ENCODE results near the gene UCKL1.
"Not testable (repeated sequence)": the region's sequence is repeated elsewhere in the genome, so short reads cannot be mapped to it uniquely, and the experiment has no call there.

UCKL1 gene

DNA sequence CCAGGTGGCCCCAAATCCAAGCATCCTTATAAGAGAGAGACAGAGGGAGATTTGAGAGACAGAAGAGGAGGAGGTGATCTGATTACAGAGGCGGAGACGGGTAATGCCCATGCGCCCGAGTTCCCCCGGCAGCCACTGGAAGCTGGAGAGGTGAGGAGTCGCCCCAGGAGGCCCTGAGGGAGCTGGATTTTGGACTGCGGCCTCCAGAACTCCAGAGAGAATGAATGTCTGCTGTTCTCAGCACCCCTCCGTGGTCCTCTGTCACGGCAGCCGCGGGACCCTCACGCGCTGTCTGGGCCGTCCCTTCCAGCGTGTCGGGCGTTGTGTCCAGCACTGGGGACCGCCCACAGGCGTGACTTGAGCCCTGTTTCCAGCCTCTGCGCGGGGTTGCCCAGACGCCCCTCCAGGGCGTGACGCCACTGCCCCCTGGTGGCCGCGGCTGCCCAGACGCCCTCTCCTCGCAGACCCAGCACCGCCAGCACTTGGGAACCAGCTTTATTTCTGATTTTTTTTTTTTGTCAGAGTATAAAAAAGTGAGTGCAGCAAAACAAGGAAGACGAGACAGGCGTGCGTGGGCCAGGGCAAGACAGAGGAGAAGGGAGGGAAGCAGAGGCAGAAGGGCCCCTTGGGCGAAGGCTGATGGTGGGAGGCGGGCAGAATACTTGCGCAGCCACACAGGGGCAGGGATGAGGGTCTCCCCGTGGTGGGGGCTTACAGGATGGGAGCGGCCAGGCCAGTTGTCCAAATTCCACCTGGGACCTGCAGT, 17.6 kb upstream of the UCKL1 start:
- no peak overlapping the region for H3K4me2 ChIP-seq (ENCODE audit: low read depth, low read length, poor library complexity, severe bottlenecking)
- H2AFZ ChIP-seq (ENCODE audit: low read depth, low read length, severe bottlenecking) = no peak overlapping the region
- H3K4me3 ChIP-seq (ENCODE audit: insufficient read depth, low read length, poor library complexity, severe bottlenecking) = no peak overlapping the region
- H3K27me3 ChIP-seq (ENCODE audit: low read length) = no peaks in the 10 kb centered on the region
- TF ChIP-seq, protein P1, sequence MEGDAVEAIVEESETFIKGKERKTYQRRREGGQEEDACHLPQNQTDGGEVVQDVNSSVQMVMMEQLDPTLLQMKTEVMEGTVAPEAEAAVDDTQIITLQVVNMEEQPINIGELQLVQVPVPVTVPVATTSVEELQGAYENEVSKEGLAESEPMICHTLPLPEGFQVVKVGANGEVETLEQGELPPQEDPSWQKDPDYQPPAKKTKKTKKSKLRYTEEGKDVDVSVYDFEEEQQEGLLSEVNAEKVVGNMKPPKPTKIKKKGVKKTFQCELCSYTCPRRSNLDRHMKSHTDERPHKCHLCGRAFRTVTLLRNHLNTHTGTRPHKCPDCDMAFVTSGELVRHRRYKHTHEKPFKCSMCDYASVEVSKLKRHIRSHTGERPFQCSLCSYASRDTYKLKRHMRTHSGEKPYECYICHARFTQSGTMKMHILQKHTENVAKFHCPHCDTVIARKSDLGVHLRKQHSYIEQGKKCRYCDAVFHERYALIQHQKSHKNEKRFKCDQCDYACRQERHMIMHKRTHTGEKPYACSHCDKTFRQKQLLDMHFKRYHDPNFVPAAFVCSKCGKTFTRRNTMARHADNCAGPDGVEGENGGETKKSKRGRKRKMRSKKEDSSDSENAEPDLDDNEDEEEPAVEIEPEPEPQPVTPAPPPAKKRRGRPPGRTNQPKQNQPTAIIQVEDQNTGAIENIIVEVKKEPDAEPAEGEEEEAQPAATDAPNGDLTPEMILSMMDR (IDR thresholded peaks at IDR 0.05; ENCODE audit: insufficient read depth, low read length, poor library complexity, severe bottlenecking) = peak; percentile 94
- TF ChIP-seq EZH2phosphoT487 (conservative IDR thresholded peaks at IDR 0.05; ENCODE audit: low read length) = no peak
- H3F3A ChIP-seq (ENCODE audit: insufficient read depth) = peaks cover 7% of the 10 kb centered on the region; the same call in 1 of the 2 replicates
- no peak overlapping the region for H3K9ac ChIP-seq (ENCODE audit: low read length)
- no peaks in the 10 kb centered on the region for H3K9me2 ChIP-seq (replicated peaks; ENCODE audit: insufficient read depth, low read length)
- H3K79me2 ChIP-seq (ENCODE audit: insufficient read depth, low read length) = no peaks in the 10 kb centered on the region
- no peaks in the 10 kb centered on the region for H4K20me1 ChIP-seq (ENCODE audit: low read depth, low read length)
- no peaks in the 10 kb centered on the region for H3K9me3 ChIP-seq (ENCODE audit: insufficient read depth, low read length)
- no peaks in the 10 kb centered on the region for H3K36me3 ChIP-seq (ENCODE audit: low read length)
- no peak overlapping the region for H3K27ac ChIP-seq (ENCODE audit: low read depth, low read length)

DNA sequence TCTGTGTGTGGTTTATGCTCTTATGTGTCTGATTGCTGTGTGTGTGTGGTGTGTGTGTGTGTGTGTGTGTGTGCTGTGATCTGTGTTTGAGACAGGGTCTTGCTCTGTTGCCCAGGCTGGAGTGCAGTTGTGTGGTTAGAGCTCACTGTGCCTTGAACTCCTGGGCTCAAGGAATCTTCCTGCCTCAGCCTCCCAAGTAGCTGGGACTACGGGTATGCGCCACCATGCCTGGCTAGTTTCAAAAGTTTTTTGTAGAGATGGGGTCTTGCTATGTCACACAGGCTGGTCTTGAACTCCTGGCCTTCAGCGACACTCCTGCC, 16.9 kb upstream of the UCKL1 start:
- Histone ChIP-seq H3K9ac (ENCODE audit: low read length) (no peak overlapping the region), H3K36me3 (ENCODE audit: low read length) (no peaks in the 10 kb centered on the region)

DNA sequence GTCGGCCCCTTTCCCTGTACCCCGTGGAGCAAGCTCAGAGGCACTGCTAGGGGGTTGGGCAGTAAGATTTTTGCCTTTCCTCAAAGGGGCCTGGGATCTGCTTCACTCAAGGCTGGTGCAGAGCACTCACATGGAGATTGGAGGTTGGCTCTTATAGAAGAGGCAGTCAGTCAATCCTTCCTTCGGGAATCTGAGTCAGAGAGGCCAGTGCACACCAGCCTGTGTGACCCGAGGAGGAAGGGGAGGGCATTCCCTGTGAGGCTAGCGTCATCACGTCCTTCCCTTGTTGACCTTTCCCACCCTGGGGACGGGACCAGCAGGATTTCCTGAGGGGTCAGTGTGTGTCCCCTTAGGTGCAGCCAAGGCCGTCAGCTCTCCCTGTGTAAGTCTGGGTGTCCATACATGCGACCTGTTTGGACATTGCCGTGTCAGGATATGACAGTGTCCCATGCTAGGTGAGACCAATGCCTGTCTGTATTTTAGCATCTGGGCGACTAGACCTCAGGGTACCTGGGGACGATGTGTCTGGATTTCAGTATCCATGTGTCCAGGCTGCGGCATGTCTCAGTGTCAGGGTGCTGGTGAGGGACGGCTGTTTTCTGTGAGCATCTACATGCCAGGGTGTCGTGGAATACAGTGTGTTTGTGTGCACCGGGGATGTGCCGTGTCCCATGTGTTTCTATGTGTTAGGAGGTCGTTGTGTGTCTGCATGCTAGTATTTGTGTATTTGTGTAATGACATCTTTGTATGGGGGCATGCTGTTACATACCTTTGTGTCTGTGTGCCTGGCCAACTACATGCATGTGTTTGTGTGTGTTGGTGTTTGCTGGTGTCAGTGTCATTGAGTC, 16.3 kb upstream of the UCKL1 start:
- Histone ChIP-seq H2AFZ (ENCODE audit: low read depth, low read length, severe bottlenecking) (no peak overlapping the region), H3K79me2 (ENCODE audit: insufficient read depth, low read length) (no peaks in the 10 kb centered on the region), H3K4me3 (ENCODE audit: insufficient read depth, low read length, poor library complexity, severe bottlenecking) (no peak overlapping the region), H3K9me3 (ENCODE audit: insufficient read depth, low read length) (no peaks in the 10 kb centered on the region), H3K9me2 (replicated peaks; ENCODE audit: insufficient read depth, low read length) (no peaks in the 10 kb centered on the region), H4K20me1 (ENCODE audit: low read depth, low read length) (no peaks in the 10 kb centered on the region), H3K4me2 (ENCODE audit: low read depth, low read length, poor library complexity, severe bottlenecking) (no peak overlapping the region), H3K27ac (ENCODE audit: low read depth, low read length) (no peak overlapping the region), H3K36me3 (ENCODE audit: low read length) (no peaks in the 10 kb centered on the region), H3F3A (ENCODE audit: insufficient read depth) (no peaks in the 10 kb centered on the region), H3K27me3 (ENCODE audit: low read length) (no peaks in the 10 kb centered on the region), H3K9ac (ENCODE audit: low read length) (no peak overlapping the region)
- no peak for TF ChIP-seq EZH2phosphoT487 (conservative IDR thresholded peaks at IDR 0.05; ENCODE audit: low read length)
- TF ChIP-seq, protein P1 (IDR thresholded peaks at IDR 0.05; ENCODE audit: insufficient read depth, low read length, poor library complexity, severe bottlenecking) = no peak

More for the DNA sequence above, 16.9 kb upstream of the UCKL1 start:
- TF ChIP-seq, protein P1 (IDR thresholded peaks at IDR 0.05; ENCODE audit: insufficient read depth, low read length, poor library complexity, severe bottlenecking) = no peak
- no peak for TF ChIP-seq EZH2phosphoT487 (conservative IDR thresholded peaks at IDR 0.05; ENCODE audit: low read length)
- no peaks in the 10 kb centered on the region for H4K20me1 ChIP-seq (ENCODE audit: low read depth, low read length)
- no peak overlapping the region for H3K4me3 ChIP-seq (ENCODE audit: insufficient read depth, low read length, poor library complexity, severe bottlenecking)
- no peaks in the 10 kb centered on the region for H3K27me3 ChIP-seq (ENCODE audit: low read length)
- H3K9me2 ChIP-seq (replicated peaks; ENCODE audit: insufficient read depth, low read length) = no peaks in the 10 kb centered on the region
- no peak overlapping the region for H3K4me2 ChIP-seq (ENCODE audit: low read depth, low read length, poor library complexity, severe bottlenecking)
- H3K79me2 ChIP-seq (ENCODE audit: insufficient read depth, low read length) = no peaks in the 10 kb centered on the region
- no peak overlapping the region for H3K27ac ChIP-seq (ENCODE audit: low read depth, low read length)
- no peak overlapping the region for H2AFZ ChIP-seq (ENCODE audit: low read depth, low read length, severe bottlenecking)
- H3K9me3 ChIP-seq (ENCODE audit: insufficient read depth, low read length) = no peaks in the 10 kb centered on the region
- H3F3A ChIP-seq (ENCODE audit: insufficient read depth) = peaks cover 3% of the 10 kb centered on the region; the same call in 1 of the 2 replicates

DNA sequence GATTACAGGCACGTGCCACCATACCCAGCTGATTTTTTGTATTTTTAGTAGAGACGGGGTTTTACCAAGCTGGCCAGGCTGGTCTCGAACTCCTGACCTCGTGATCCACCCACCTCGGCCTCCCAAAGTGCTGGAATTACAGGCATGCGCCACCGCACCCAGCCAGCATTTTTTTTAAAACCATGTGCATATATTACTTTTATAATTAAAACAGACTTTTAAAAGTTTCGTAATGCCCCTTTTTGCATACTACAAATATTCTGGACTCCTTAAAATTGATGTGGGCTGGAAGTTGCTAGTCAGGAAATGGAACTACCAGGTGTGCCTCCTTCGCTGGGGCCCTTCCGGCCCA, 15.7 kb upstream of the UCKL1 start:
- not testable (repeated sequence) for H2AFZ ChIP-seq (ENCODE audit: low read depth, low read length, severe bottlenecking); H3K27ac ChIP-seq (ENCODE audit: low read depth, low read length)

More for the DNA sequence above, 15.7 kb upstream of the UCKL1 start:
- not testable (repeated sequence) for H3F3A ChIP-seq (ENCODE audit: insufficient read depth); H3K36me3 ChIP-seq (ENCODE audit: low read length); H3K27me3 ChIP-seq (ENCODE audit: low read length); H3K9me3 ChIP-seq (ENCODE audit: insufficient read depth, low read length); H3K79me2 ChIP-seq (ENCODE audit: insufficient read depth, low read length); H4K20me1 ChIP-seq (ENCODE audit: low read depth, low read length); H3K4me2 ChIP-seq (ENCODE audit: low read depth, low read length, poor library complexity, severe bottlenecking); H3K9ac ChIP-seq (ENCODE audit: low read length); H3K9me2 ChIP-seq (replicated peaks; ENCODE audit: insufficient read depth, low read length); H3K4me3 ChIP-seq (ENCODE audit: insufficient read depth, low read length, poor library complexity, severe bottlenecking)
